Endodermal cell (in vitro differentiated cells): Measurements from ENCODE around the gene OTOG. TPM values are rescaled to one million over a fixed set of nuclear protein-coding genes. Genes with fewer than 3 reads are reported as not detected.

Experiments used
- DNase-seq: peaks from one replicate; pipeline ENCODE4 v3.0.0-alpha.2; 2017
- H3K27ac ChIP-seq: 2 replicates; pipeline ENCODE4 v1.5.1; 2013; ENCODE audit warnings: mild to moderate bottlenecking, low read depth, low read length, moderate library complexity
- H3K27me3 ChIP-seq: 2 replicates; pipeline ENCODE4 v1.6.1; 2013; ENCODE audit warnings: mild to moderate bottlenecking, low read length, moderate library complexity; ENCODE audit not compliant: insufficient read depth, control insufficient read depth, poor library complexity, severe bottlenecking
- H3K36me3 ChIP-seq: 2 replicates; pipeline ENCODE4 v1.7.0; 2013; ENCODE audit warnings: mild to moderate bottlenecking, low read length, moderate library complexity; ENCODE audit not compliant: control insufficient read depth, insufficient read depth
- H3K4me1 ChIP-seq: one replicate; pipeline ENCODE4 v1.7.0; 2013; ENCODE audit warnings: low read length; ENCODE audit not compliant: control insufficient read depth, insufficient read depth
- H3K4me3 ChIP-seq: 2 replicates; pipeline ENCODE4 v1.5.1; 2013; ENCODE audit warnings: mild to moderate bottlenecking, low read length, moderate library complexity
- H3K9ac ChIP-seq: 2 replicates; pipeline ENCODE4 v1.6.1; 2013; ENCODE audit warnings: mild to moderate bottlenecking, low read length, moderate library complexity; ENCODE audit not compliant: poor library complexity, severe bottlenecking; ENCODE audit errors: extremely low read depth
- H3K9me3 ChIP-seq: 2 replicates; pipeline ENCODE4 v1.6.1; 2013; ENCODE audit warnings: mild to moderate bottlenecking, low read length, moderate library complexity; ENCODE audit not compliant: control insufficient read depth
- H3K27ac Mint-ChIP-seq: 2 replicates; pipeline ENCODE4 v1.8.0; 2020; ENCODE audit warnings: mixed read lengths
- H3K27me3 Mint-ChIP-seq: 2 replicates; pipeline ENCODE4 v1.8.0; 2021; ENCODE audit warnings: mild to moderate bottlenecking, mixed read lengths; ENCODE audit not compliant: insufficient read depth
- H3K36me3 Mint-ChIP-seq: 2 replicates; pipeline ENCODE4 v1.8.0; 2020; ENCODE audit warnings: low read depth, mixed read lengths
- H3K4me1 Mint-ChIP-seq: 2 replicates; pipeline ENCODE4 v1.8.0; 2020; ENCODE audit warnings: mixed read lengths
- H3K4me3 Mint-ChIP-seq: 2 replicates; pipeline ENCODE4 v1.8.0; 2020; ENCODE audit warnings: mild to moderate bottlenecking, moderate library complexity, mixed read lengths
- H3K9me3 Mint-ChIP-seq: 2 replicates; pipeline ENCODE4 v1.8.0; 2020; ENCODE audit warnings: mild to moderate bottlenecking, mixed read lengths
- WGBS, 2 experiments: methylation state at CpG; one replicate each; pipeline versions ENCODE4 v1.1.5 to v1.1.7; 2013; ENCODE audit warnings: missing lambda C conversion rate in 2 of 2, mixed read lengths in 1 of 2; ENCODE audit not compliant: insufficient coverage in 1 of 2, insufficient read length in 1 of 2; 5-methylcytosine and 5-hydroxymethylcytosine counted together
- total RNA-seq, 2 donors: library from RNA; stranded (reverse); fragmentation: NEBNext Ultra II Directional in 1 of 2; extraction: Animal tissue kit (Norgen Biotek cat#: 25700) in 1 of 2; gene quantifications; 2 replicates in 1 of 2; 3 replicates in 1 of 2; pipeline ENCODE4 v1.2.1, GENCODE V29; 2021
- TF ChIP-seq, protein P1 (sequence below): fragments of 200-600 bp; sonication (generic); conservative IDR thresholded peaks from 2 replicates; pipeline ENCODE4 v1.5.0; 2021; ENCODE audit warnings: antibody characterized with exemption, mild to moderate bottlenecking

Gene OTOG
- total RNA-seq, 2 donors from 2014 or later: 0.33 to 0.55 TPM

DNA sequence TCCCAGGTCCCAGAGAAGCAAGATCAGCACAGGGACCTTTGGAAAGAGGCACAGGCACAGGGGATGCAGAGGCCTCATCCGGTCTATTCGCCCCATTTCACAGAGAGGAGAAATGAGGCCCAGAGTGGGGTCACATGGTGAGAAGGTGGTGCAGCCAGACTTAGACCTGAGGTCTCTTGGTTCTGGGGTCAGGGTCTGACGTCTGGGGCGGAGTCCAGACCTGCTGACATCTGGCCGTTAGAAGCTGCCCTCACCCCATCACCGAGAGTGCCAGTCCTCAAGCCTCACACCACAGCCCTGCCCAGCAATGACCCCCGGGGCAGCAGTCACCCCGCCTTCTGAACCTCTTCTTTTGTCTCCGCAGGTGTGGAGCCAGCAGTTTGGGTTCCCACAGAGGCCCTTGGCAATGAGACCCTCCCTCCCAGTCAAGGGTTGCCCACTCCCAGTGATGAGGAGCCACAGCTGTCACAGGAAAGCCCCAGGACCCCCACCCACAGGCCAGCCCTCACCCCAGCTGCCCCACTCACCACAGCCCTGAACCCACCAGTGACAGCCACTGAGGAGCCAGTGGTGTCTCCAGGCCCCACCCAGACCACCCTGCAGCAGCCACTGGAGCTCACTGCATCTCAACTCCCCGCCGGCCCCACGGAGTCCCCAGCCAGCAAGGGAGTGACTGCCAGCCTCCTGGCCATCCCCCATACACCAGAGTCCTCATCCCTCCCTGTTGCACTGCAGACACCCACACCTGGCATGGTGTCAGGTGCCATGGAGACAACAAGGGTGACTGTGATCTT lies 62.4 kb downstream of the OTOG start:
- Mint-ChIP-seq H3K4me3 (no peak overlapping the region), H3K9me3 (no peaks in the 10 kb centered on the region), H3K27me3 (peaks cover 27% of the 10 kb centered on the region), H3K27ac (no peak overlapping the region), H3K36me3 (no peaks in the 10 kb centered on the region), H3K4me1 (no peaks in the 10 kb centered on the region)
- Histone ChIP-seq H3K36me3 (no peaks in the 10 kb centered on the region), H3K27me3 (peaks cover 5% of the 10 kb centered on the region), H3K9ac (no peak overlapping the region), H3K4me1 (no peaks in the 10 kb centered on the region), H3K9me3 (no peaks in the 10 kb centered on the region), H3K4me3 (no peak overlapping the region), H3K27ac (no peak overlapping the region)
- TF ChIP-seq, protein P1, sequence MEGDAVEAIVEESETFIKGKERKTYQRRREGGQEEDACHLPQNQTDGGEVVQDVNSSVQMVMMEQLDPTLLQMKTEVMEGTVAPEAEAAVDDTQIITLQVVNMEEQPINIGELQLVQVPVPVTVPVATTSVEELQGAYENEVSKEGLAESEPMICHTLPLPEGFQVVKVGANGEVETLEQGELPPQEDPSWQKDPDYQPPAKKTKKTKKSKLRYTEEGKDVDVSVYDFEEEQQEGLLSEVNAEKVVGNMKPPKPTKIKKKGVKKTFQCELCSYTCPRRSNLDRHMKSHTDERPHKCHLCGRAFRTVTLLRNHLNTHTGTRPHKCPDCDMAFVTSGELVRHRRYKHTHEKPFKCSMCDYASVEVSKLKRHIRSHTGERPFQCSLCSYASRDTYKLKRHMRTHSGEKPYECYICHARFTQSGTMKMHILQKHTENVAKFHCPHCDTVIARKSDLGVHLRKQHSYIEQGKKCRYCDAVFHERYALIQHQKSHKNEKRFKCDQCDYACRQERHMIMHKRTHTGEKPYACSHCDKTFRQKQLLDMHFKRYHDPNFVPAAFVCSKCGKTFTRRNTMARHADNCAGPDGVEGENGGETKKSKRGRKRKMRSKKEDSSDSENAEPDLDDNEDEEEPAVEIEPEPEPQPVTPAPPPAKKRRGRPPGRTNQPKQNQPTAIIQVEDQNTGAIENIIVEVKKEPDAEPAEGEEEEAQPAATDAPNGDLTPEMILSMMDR: no peak
- DNase-seq: no peak
- WGBS, 2 experiments: 87 to 89% methylated on average over 10 to 12 of the region's 12 CpGs

DNA sequence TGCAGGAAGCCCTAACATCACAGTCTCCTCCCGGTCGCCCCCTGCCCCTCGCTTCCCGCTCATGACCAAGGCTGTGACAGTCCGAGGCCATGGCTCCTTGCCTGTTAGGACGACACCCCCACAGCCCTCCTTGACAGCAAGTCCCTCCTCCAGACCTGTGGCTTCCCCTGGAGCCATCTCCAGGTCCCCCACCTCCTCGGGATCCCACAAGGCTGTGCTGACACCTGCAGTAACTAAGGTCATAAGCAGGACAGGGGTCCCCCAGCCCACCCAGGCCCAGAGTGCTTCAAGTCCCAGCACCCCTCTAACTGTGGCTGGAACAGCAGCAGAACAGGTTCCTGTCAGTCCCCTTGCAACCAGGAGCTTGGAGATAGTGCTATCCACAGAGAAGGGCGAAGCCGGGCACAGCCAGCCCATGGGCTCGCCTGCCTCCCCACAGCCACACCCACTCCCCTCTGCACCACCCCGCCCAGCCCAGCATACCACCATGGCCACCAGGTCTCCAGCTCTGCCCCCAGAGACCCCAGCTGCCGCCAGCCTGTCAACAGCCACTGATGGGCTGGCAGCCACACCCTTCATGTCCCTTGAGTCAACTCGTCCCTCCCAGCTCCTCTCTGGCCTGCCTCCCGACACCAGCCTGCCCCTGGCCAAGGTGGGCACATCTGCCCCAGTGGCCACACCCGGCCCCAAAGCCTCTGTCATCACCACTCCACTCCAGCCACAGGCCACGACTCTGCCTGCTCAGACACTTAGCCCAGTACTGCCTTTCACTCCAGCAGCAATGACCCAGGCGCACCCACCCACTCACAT lies 63.2 kb downstream of the OTOG start:
- no peak for DNase-seq
- no peaks in the 10 kb centered on the region for H3K36me3 ChIP-seq
- H3K27me3 ChIP-seq: peaks cover 7% of the 10 kb centered on the region
- 87 to 91% methylated on average over 7 to 17 of the region's 17 CpGs for WGBS, 2 experiments
- Mint-ChIP-seq H3K27me3 (peaks cover 28% of the 10 kb centered on the region), H3K4me1 (no peaks in the 10 kb centered on the region), H3K36me3 (no peaks in the 10 kb centered on the region), H3K27ac (no peak overlapping the region), H3K4me3 (no peak overlapping the region), H3K9me3 (no peaks in the 10 kb centered on the region)
- TF ChIP-seq, protein P1: no peak
- no peak overlapping the region for H3K9ac ChIP-seq
- H3K4me1 ChIP-seq: no peaks in the 10 kb centered on the region
- H3K27ac ChIP-seq: no peak overlapping the region
- no peaks in the 10 kb centered on the region for H3K9me3 ChIP-seq
- no peak overlapping the region for H3K4me3 ChIP-seq

DNA sequence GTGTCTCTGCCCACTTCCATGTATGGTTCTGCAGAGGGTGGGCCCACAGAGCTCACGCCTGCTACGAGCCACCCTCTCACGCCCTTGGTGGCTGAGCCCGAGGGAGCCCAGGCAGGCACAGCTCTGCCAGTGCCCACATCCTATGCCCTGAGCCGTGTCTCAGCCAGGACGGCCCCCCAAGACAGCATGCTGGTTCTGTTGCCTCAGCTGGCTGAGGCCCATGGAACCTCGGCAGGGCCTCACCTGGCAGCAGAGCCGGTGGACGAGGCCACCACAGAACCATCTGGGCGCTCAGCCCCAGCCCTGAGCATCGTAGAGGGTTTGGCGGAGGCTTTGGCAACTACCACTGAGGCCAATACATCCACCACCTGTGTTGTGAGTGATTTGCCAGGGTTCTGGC lies 64.0 kb downstream of the OTOG start:
- TF ChIP-seq, protein P1: no peak
- Histone ChIP-seq H3K27ac (no peak overlapping the region), H3K9ac (no peak overlapping the region), H3K4me3 (no peak overlapping the region), H3K27me3 (peaks cover 7% of the 10 kb centered on the region), H3K36me3 (no peaks in the 10 kb centered on the region), H3K9me3 (no peaks in the 10 kb centered on the region), H3K4me1 (no peaks in the 10 kb centered on the region)
- no peak overlapping the region for H3K27ac Mint-ChIP-seq
- H3K36me3 Mint-ChIP-seq: no peaks in the 10 kb centered on the region
- H3K27me3 Mint-ChIP-seq: peaks cover 25% of the 10 kb centered on the region
- no peaks in the 10 kb centered on the region for H3K9me3 Mint-ChIP-seq
- no peak overlapping the region for H3K4me3 Mint-ChIP-seq
- no peak for DNase-seq
- 89 to 92% methylated on average over 8 to 12 of the region's 12 CpGs for WGBS, 2 experiments
- no peaks in the 10 kb centered on the region for H3K4me1 Mint-ChIP-seq
